Fibroblast of pulmonary artery (primary cell): ENCODE results near the gene TGFBR3.
A peak's percentile ranks its signal among the peaks of the same experiment; 100 is the strongest.

Experiments used
- DNase-seq: peaks from one replicate; pipeline ENCODE4 v3.0.0-alpha.2; 2010; ENCODE audit warnings: low read depth
- H3K4me3 ChIP-seq: replicated peaks from 2 replicates; pipeline ENCODE4 v1.5.1; 2011; ENCODE audit warnings: low read depth, mild to moderate bottlenecking, control low read depth, low read length, moderate library complexity
- TF ChIP-seq, protein P1 (sequence below): IDR thresholded peaks from 2 replicates; pipeline ENCODE4 v1.5.1; 2011; ENCODE audit warnings: mild to moderate bottlenecking, control low read depth, low read length, inconsistent platforms; ENCODE audit errors: missing control alignments

Gene TGFBR3

DNA sequence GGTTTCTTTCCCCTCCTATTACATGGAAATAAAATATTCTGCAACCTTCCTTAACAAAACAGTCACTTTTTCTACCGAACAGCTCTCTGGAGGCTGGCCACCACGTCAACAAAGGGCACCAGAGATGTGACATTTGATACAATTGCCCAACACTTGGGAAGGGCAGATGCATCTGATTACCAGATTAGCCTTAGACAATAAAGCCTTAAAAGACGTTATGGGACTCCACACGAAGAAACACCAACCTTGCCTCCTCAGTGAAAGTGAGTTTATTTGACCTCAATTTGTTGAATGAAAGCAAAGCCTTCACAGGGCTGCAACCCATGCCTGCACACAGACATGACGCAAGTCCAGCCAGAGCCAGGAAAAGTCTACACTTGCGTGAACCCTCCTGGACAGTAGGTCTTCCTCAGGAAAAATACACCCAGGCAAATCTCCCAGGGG, 136.1 kb downstream of the TGFBR3 start:
- no peak overlapping the region for H3K4me3 ChIP-seq
- TF ChIP-seq, protein P1, sequence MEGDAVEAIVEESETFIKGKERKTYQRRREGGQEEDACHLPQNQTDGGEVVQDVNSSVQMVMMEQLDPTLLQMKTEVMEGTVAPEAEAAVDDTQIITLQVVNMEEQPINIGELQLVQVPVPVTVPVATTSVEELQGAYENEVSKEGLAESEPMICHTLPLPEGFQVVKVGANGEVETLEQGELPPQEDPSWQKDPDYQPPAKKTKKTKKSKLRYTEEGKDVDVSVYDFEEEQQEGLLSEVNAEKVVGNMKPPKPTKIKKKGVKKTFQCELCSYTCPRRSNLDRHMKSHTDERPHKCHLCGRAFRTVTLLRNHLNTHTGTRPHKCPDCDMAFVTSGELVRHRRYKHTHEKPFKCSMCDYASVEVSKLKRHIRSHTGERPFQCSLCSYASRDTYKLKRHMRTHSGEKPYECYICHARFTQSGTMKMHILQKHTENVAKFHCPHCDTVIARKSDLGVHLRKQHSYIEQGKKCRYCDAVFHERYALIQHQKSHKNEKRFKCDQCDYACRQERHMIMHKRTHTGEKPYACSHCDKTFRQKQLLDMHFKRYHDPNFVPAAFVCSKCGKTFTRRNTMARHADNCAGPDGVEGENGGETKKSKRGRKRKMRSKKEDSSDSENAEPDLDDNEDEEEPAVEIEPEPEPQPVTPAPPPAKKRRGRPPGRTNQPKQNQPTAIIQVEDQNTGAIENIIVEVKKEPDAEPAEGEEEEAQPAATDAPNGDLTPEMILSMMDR = no peak
- DNase-seq = no peak

DNA sequence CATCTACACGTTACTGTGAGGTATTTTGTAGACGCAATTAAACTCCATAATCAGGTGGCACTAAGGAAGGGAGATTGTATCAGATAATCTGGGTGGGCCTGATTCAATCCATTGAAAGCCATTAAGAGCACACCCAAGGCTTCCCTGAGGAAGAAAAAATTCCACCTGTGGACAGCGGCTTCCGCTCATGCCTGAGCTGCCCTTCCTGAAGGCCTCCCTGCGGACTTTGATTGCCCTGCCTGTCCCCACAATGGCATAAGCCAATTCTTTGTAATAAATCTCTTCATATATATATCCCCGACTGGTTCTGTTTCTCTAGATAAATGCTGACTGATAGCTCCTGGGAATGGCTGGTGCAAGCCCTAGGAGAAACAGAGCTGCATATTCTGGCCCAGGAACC, 138.3 kb downstream of the TGFBR3 start:
- no peak overlapping the region for H3K4me3 ChIP-seq
- TF ChIP-seq, protein P1 = no peak
- no peak for DNase-seq

DNA sequence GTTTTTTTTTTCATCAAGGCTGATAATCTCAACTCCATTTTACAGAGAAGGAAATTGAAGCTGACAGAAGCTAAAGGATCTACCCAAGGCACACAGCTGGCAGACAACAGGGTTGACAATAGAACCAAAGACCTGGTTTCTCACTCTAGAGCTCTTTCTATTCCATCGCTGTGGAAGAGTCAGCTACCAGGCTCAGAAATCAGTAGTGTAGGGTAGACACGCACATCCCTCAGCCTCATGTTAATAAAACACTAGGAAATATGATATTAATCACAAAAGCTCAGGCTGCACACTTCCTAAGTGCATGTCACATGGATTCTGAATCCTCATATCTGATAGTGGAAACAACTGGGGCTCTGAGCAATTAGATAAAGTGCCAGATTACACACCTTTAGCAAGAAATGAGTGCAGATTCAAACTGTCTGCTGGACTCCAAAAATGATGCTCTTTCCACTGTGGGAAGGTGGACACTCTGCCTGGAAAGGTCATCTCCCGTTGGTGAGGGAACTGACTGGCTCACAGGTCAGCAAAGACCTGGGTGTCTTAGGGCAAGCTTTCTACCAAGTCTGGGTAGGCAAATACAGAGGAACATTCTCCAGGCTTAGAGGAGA, 139.1 kb downstream of the TGFBR3 start:
- no peak for DNase-seq
- TF ChIP-seq, protein P1 = no peak
- H3K4me3 ChIP-seq = no peak overlapping the region

DNA sequence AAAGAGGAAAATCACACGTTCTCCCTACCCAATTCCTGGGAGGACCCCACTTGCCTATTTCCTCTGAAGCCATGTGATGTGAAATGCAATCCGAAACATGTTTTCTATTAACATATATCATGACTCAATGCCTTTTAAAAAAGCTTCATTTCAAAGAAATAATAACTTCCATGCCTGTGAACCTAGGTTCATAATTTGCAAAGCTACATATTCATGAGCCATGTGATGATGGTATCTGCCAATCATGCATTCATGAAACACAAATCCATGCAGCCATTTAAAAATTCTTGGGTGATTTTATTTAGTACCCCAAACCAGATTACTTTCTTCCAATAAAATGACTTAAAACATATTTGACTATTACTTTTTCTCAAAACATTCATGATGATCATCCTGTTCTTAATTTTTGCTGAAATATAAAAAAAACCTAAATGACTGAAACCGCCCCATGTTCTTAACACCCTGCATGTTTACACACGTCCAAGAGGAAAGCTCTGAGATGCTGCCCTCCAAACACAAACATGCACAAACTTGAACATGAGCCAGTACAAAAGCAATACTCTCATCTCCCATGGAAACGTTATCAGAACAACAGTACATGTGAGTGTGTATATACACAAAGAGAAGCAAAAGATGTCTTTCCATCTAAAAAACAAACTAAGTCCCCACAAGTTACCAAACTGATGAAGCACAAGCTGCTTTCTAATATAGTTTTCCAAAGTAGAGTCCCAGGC, 140.1 kb downstream of the TGFBR3 start:
- DNase-seq = no peak
- TF ChIP-seq, protein P1 = no peak

GRCh38 chr1:91744953-91745639, 140.9 kb downstream of the TGFBR3 start:
- H3K4me3 ChIP-seq = no peak overlapping the region
- DNase-seq = peak; percentile 60
- TF ChIP-seq, protein P1 = peak; percentile 4

More for the DNA sequence above, 140.1 kb downstream of the TGFBR3 start:
- H3K4me3 ChIP-seq = no peak overlapping the region

GRCh38 chr1:91742848-91743292, 143.1 kb downstream of the TGFBR3 start:
- DNase-seq = peak; percentile 63
- no peak overlapping the region for H3K4me3 ChIP-seq

More at GRCh38 chr1:91742848-91743292, 143.1 kb downstream of the TGFBR3 start:
- TF ChIP-seq, protein P1 = no peak
